C4-2B (cell line): ENCODE results near the gene ARMC8.

ENCODE experiments used
- ZFX ChIP-seq: fragments of 450-650 bp; IDR thresholded peaks from 2 replicates; pipeline ENCODE4 v1.6.1; 2017
- TF ChIP-seq, protein P1 (sequence below): fragments of 450-650 bp; conservative IDR thresholded peaks from 2 replicates; pipeline ENCODE4 v1.5.1; 2017; ENCODE audit warnings: mild to moderate bottlenecking

DNA sequence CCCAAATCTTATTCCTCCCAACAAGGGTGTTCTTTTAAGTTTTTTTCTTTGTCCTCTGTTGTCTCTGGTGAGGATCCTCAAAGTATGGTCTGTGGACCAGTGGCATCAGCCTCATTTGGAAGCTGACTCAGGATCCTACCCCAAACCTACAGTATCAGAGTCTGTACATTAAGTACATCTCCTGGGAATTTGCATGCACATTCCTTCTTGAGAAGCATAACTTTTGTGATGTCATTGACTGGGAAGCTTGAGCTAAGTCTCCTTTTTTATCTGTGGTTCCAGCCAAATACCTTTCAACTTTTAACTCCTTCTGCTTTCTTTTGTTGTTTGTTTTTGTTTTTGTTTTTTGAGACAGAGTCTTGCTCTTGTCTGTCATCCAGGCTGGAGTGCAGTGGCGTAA, 40.5 kb downstream of the ARMC8 start:
- TF ChIP-seq, protein P1, sequence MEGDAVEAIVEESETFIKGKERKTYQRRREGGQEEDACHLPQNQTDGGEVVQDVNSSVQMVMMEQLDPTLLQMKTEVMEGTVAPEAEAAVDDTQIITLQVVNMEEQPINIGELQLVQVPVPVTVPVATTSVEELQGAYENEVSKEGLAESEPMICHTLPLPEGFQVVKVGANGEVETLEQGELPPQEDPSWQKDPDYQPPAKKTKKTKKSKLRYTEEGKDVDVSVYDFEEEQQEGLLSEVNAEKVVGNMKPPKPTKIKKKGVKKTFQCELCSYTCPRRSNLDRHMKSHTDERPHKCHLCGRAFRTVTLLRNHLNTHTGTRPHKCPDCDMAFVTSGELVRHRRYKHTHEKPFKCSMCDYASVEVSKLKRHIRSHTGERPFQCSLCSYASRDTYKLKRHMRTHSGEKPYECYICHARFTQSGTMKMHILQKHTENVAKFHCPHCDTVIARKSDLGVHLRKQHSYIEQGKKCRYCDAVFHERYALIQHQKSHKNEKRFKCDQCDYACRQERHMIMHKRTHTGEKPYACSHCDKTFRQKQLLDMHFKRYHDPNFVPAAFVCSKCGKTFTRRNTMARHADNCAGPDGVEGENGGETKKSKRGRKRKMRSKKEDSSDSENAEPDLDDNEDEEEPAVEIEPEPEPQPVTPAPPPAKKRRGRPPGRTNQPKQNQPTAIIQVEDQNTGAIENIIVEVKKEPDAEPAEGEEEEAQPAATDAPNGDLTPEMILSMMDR, result no peak
- no peak for TF ChIP-seq ZFX
